ENCODE measurements around the gene GPRIN1.

DNA sequence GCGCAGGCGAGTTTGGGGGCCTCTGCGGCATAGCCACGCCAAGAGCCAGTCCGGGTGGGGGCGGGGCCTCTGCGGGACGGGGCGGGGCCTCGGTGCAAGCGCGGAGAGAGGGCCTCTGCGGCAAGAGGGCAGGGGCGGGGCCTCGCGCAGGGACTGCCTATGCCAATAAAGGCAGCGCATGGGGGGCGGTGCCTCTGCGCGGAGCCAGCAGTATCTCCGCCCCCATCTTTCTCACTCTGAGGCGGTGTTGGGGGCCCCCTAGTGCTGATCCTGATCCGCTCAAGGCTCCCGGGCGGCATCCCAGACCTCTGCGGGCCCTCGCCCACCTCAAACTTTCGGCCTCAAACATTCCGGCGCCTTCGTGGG lies 9.2 kb upstream of the GPRIN1 start:
- TF ChIP-seq CTCF (IDR thresholded peaks at IDR 0.05): peak in 1 of 4 experiments; percentile 38
- no peak for TF ChIP-seq EP300 (IDR thresholded peaks at IDR 0.05)
